H9 (cell line): ENCODE measurements around the gene MRGPRF. TPM values are rescaled to one million over a fixed set of nuclear protein-coding genes. Genes with fewer than 3 reads are reported as not detected.

Experiments used
- DNase-seq: peaks from one replicate; pipeline ENCODE4 v3.0.0-alpha.2; 2017
- H2AFZ ChIP-seq: one replicate; pipeline ENCODE4 v1.6.1; 2013; ENCODE audit warnings: mild to moderate bottlenecking, low read length, control low read depth, moderate library complexity
- H2AK5ac ChIP-seq: 2 replicates; pipeline ENCODE4 v1.6.1; 2013; ENCODE audit warnings: low read length, control low read depth, mixed read lengths; ENCODE audit not compliant: insufficient read length
- H2BK120ac ChIP-seq: one replicate; pipeline ENCODE4 v1.6.1; 2013; ENCODE audit warnings: low read depth, mild to moderate bottlenecking, low read length, control low read depth, inconsistent platforms; ENCODE audit not compliant: poor library complexity, severe bottlenecking
- H2BK12ac ChIP-seq: 2 replicates; pipeline ENCODE4 v1.6.1; 2013; ENCODE audit warnings: low read length, control low read depth, mixed read lengths, low read depth; ENCODE audit not compliant: insufficient read length
- H2BK15ac ChIP-seq: 2 replicates; pipeline ENCODE4 v1.6.1; 2013; ENCODE audit warnings: low read depth, low read length, control low read depth
- H2BK20ac ChIP-seq: one replicate; pipeline ENCODE4 v1.6.1; 2013; ENCODE audit warnings: low read depth, mild to moderate bottlenecking, low read length, control low read depth, inconsistent platforms; ENCODE audit not compliant: poor library complexity, severe bottlenecking
- H2BK5ac ChIP-seq: 2 replicates; pipeline ENCODE4 v1.6.1; 2013; ENCODE audit warnings: low read length, control low read depth, mixed read lengths; ENCODE audit not compliant: insufficient read length
- H3K14ac ChIP-seq: 2 replicates; pipeline ENCODE4 v1.6.1; 2013; ENCODE audit warnings: low read length, control low read depth; ENCODE audit not compliant: insufficient read depth
- H3K18ac ChIP-seq: 2 replicates; pipeline ENCODE4 v1.6.1; 2013; ENCODE audit warnings: low read depth, mild to moderate bottlenecking, mixed read lengths, low read length, control low read depth; ENCODE audit not compliant: insufficient read length
- H3K23ac ChIP-seq: 2 replicates; pipeline ENCODE4 v1.6.1; 2013; ENCODE audit warnings: low read length, control low read depth, mixed read lengths, low read depth; ENCODE audit not compliant: insufficient read length
- H3K23me2 ChIP-seq: 2 replicates; pipeline ENCODE4 v1.6.1; 2013; ENCODE audit warnings: low read depth, mild to moderate bottlenecking, mixed read lengths, low read length, control low read depth; ENCODE audit not compliant: insufficient read length, poor library complexity, severe bottlenecking
- H3K27ac ChIP-seq: 2 replicates; pipeline ENCODE4 v1.5.1; 2013; ENCODE audit warnings: low read length, control low read depth, mixed read lengths, low read depth; ENCODE audit not compliant: insufficient read length
- H3K27me3 ChIP-seq: 2 replicates; pipeline ENCODE4 v1.6.1; 2013; ENCODE audit warnings: low read length, control low read depth, inconsistent platforms; ENCODE audit not compliant: insufficient read depth
- H3K4ac ChIP-seq: 2 replicates; pipeline ENCODE4 v1.6.1; 2013; ENCODE audit warnings: low read depth, mild to moderate bottlenecking, control low read depth, inconsistent platforms, low read length, moderate library complexity
- H3K4me1 ChIP-seq: 2 replicates; pipeline ENCODE4 v1.6.1; 2013; ENCODE audit warnings: low read length, control low read depth, inconsistent platforms; ENCODE audit not compliant: insufficient read depth
- H3K4me2 ChIP-seq: 2 replicates; pipeline ENCODE4 v1.6.1; 2013; ENCODE audit warnings: low read length, control low read depth, mixed read lengths; ENCODE audit not compliant: insufficient read length, insufficient read depth
- H3K56ac ChIP-seq: 2 replicates; pipeline ENCODE4 v1.6.1; 2013; ENCODE audit warnings: low read depth, mild to moderate bottlenecking, mixed read lengths, low read length, control low read depth; ENCODE audit not compliant: insufficient read length
- H3K79me1 ChIP-seq: 2 replicates; pipeline ENCODE4 v1.6.1; 2013; ENCODE audit warnings: low read depth, mild to moderate bottlenecking, moderate library complexity, low read length, control low read depth, inconsistent platforms; ENCODE audit not compliant: insufficient read depth, poor library complexity, severe bottlenecking
- H3K79me2 ChIP-seq: 2 replicates; pipeline ENCODE4 v1.6.1; 2013; ENCODE audit warnings: low read length, control low read depth, inconsistent platforms; ENCODE audit not compliant: insufficient read depth
- H3K9ac ChIP-seq: 2 replicates; pipeline ENCODE4 v1.6.1; 2013; ENCODE audit warnings: low read length, control low read depth, mixed read lengths; ENCODE audit not compliant: insufficient read length; ENCODE audit errors: extremely low read depth
- H3K9me3 ChIP-seq: one replicate; pipeline ENCODE4 v1.6.1; 2013; ENCODE audit warnings: low read depth, low read length, inconsistent platforms; ENCODE audit not compliant: control insufficient read depth
- H3T11ph ChIP-seq: one replicate; pipeline ENCODE4 v1.6.1; 2013; ENCODE audit warnings: mild to moderate bottlenecking, low read length, control low read depth, inconsistent platforms
- H4K20me1 ChIP-seq: one replicate; pipeline ENCODE4 v1.6.1; 2013; ENCODE audit not compliant: control insufficient read depth, insufficient read length, insufficient read depth
- H4K5ac ChIP-seq: 2 replicates; pipeline ENCODE4 v1.6.1; 2013; ENCODE audit warnings: low read depth, mild to moderate bottlenecking, mixed read lengths, low read length, control low read depth; ENCODE audit not compliant: insufficient read length
- H4K8ac ChIP-seq: replicated peaks from 2 replicates; pipeline ENCODE4 v1.6.1; 2013; ENCODE audit warnings: low read length, control low read depth, mixed read lengths, low read depth; ENCODE audit not compliant: insufficient read length
- H4K91ac ChIP-seq: 2 replicates; pipeline ENCODE4 v1.6.1; 2013; ENCODE audit warnings: low read depth, mild to moderate bottlenecking, moderate library complexity, mixed read lengths, low read length, control low read depth; ENCODE audit not compliant: insufficient read length
- H3K27ac Mint-ChIP-seq, 3 experiments: 2 replicates in 2 of 3; 3 replicates in 1 of 3; pipeline ENCODE4 v1.8.0; 2020 to 2021; ENCODE audit warnings: mixed read lengths in 3 of 3, mild to moderate bottlenecking in 1 of 3, moderate library complexity in 1 of 3
- H3K27me3 Mint-ChIP-seq: 2 replicates; pipeline ENCODE4 v1.8.0; 2021; ENCODE audit warnings: low read depth, mild to moderate bottlenecking, moderate library complexity, mixed read lengths
- H3K36me3 Mint-ChIP-seq, 3 experiments: 2 replicates in 2 of 3; 3 replicates in 1 of 3; pipeline ENCODE4 v1.8.0; 2020 to 2021; ENCODE audit warnings: low read depth in 3 of 3, mixed read lengths in 3 of 3; ENCODE audit not compliant: insufficient read depth in 1 of 3
- H3K4me1 Mint-ChIP-seq, 2 experiments: 2 replicates each; pipeline ENCODE4 v1.8.0; 2020; ENCODE audit warnings: mixed read lengths in 2 of 2
- H3K4me3 Mint-ChIP-seq, 2 experiments: 2 replicates in 1 of 2; 3 replicates in 1 of 2; pipeline ENCODE4 v1.8.0; 2020 to 2021; ENCODE audit warnings: mild to moderate bottlenecking in 2 of 2, mixed read lengths in 2 of 2, moderate library complexity in 1 of 2
- H3K9me3 Mint-ChIP-seq, 2 experiments: 2 replicates in 1 of 2; 3 replicates in 1 of 2; pipeline ENCODE4 v1.8.0; 2020; ENCODE audit warnings: mild to moderate bottlenecking in 2 of 2, mixed read lengths in 2 of 2, moderate library complexity in 1 of 2
- WGBS: extraction: QIAGEN DNeasy Blood & Tissue Kit; methylation state at CpG from one replicate; pipeline ENCODE4 v1.1.7; 2013; ENCODE audit warnings: missing lambda C conversion rate, low lambda C conversion rate, mixed read lengths; ENCODE audit not compliant: insufficient read length; ENCODE audit errors: extremely low coverage; 5-methylcytosine and 5-hydroxymethylcytosine counted together
- total RNA-seq: library from RNA; stranded (reverse); gene quantifications from 2 replicates; pipeline ENCODE4 v1.2.1, GENCODE V29; 2021
- TF ChIP-seq, protein P1 (sequence below): fragments of 200-600 bp; sonication (generic); conservative IDR thresholded peaks from 3 replicates; pipeline ENCODE4 v1.8.0; 2021; ENCODE audit warnings: antibody characterized with exemption, mild to moderate bottlenecking

MRGPRF gene
- total RNA-seq, 1 experiment from 2014 or later: 4.0 TPM

GRCh38 chr11:68997124-68997994 is 15.7 kb downstream of the MRGPRF start:
- H3K56ac ChIP-seq: no peak overlapping the region
- Mint-ChIP-seq H3K27me3 (no peaks in the 10 kb centered on the region; the same call in 1 of the 2 replicates), H3K4me1 (peaks cover 5 to 15% of the 10 kb centered on the region in 2 experiments), H3K4me3 (no peak overlapping the region), H3K36me3 (no peaks in the 10 kb centered on the region), H3K27ac (no peak overlapping the region), H3K9me3 (no peaks in the 10 kb centered on the region; a peak in 1 of 5 replicates)
- no peak overlapping the region for H3K4me2 ChIP-seq
- no peak overlapping the region for H4K8ac ChIP-seq
- no peaks in the 10 kb centered on the region for H3K9me3 ChIP-seq
- no peak overlapping the region for H3K23ac ChIP-seq
- H2BK20ac ChIP-seq: no peak overlapping the region
- no peak overlapping the region for H3T11ph ChIP-seq
- peak; percentile 20 for DNase-seq
- no peak overlapping the region for H2AFZ ChIP-seq
- H2BK15ac ChIP-seq: no peak overlapping the region
- H4K20me1 ChIP-seq: no peaks in the 10 kb centered on the region
- no peaks in the 10 kb centered on the region for H3K27me3 ChIP-seq
- H2BK120ac ChIP-seq: no peak overlapping the region
- no peak overlapping the region for H3K4ac ChIP-seq
- H2AK5ac ChIP-seq: no peak overlapping the region
- no peaks in the 10 kb centered on the region for H3K4me1 ChIP-seq
- peak overlapping the region; percentile 48 for H4K91ac ChIP-seq
- H3K23me2 ChIP-seq: no peaks in the 10 kb centered on the region
- H3K79me2 ChIP-seq: no peaks in the 10 kb centered on the region
- H3K14ac ChIP-seq: no peak overlapping the region; the same call in 1 of the 2 replicates
- no peak overlapping the region for H2BK12ac ChIP-seq
- no peak overlapping the region for H4K5ac ChIP-seq
- H3K18ac ChIP-seq: no peak overlapping the region
- WGBS: no CpG with 5 or more reads among the region's 19 CpGs
- H3K9ac ChIP-seq: no peak overlapping the region
- H3K27ac ChIP-seq: no peak overlapping the region
- H3K79me1 ChIP-seq: no peaks in the 10 kb centered on the region
- TF ChIP-seq, protein P1, sequence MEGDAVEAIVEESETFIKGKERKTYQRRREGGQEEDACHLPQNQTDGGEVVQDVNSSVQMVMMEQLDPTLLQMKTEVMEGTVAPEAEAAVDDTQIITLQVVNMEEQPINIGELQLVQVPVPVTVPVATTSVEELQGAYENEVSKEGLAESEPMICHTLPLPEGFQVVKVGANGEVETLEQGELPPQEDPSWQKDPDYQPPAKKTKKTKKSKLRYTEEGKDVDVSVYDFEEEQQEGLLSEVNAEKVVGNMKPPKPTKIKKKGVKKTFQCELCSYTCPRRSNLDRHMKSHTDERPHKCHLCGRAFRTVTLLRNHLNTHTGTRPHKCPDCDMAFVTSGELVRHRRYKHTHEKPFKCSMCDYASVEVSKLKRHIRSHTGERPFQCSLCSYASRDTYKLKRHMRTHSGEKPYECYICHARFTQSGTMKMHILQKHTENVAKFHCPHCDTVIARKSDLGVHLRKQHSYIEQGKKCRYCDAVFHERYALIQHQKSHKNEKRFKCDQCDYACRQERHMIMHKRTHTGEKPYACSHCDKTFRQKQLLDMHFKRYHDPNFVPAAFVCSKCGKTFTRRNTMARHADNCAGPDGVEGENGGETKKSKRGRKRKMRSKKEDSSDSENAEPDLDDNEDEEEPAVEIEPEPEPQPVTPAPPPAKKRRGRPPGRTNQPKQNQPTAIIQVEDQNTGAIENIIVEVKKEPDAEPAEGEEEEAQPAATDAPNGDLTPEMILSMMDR: no peak
- H2BK5ac ChIP-seq: no peak overlapping the region
